Measurements from ENCODE around the gene EML1.

Gene EML1

DNA sequence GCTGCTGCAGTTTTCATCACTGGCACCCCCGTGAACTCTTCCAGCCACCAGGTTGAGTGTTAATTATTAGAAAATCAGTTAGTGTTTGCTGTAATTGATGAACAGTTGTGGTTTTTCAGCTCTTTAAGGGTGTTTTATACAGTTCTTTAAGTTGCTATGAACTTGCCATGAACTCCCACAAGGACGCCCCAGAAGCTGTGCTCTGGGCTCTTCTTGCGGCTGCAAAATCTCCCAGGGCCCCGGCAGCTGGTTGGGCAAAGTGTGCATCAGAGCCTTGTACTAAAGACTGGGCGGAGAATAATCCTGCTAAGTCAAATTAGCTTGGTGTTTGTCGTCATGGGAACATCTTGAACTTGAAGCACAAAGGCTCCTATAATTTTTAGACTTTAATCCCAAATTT lies 82.2 kb downstream of the EML1 start:
- DNase-seq, result no peak

DNA sequence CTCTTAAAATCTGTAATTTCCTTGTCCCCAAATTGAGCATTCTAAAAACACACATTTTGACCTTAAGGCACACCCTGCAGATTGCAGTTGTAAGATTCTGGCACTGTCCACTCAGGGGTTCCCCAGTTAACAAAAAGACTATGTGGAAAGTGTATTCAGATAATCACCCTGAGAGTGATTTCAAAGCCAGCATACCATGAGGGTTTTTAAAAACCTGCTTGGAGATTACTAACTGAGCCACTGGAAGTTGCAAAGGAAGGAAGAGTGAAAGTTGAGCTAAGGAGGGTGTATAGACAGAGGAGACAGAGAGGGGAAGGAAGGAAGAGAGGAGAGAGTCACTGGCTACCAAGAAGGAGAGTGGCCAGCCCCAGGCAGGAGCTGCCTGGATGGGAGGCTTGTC lies 82.6 kb downstream of the EML1 start:
- DNase-seq, result no peak

DNA sequence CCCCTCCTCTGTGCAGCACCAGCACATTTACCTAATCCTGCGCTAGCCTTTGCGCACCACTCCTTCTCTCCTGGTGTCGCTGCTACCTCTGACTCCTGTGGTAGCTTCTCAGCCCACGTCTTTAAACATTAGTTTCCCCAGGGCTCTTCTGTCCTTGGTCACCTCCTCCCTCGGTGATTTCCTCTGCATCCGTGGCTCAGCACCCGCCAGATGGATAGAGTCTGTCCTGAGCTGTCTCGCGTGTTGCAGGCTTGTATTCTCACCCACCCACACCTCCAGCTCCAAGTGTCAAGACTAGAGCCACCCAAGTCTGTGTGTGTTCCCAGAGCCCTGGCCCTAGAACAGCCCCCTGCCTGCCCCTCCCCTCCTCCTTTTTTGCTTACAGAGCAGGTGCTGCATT lies 83.2 kb downstream of the EML1 start:
- no peak for DNase-seq

DNA sequence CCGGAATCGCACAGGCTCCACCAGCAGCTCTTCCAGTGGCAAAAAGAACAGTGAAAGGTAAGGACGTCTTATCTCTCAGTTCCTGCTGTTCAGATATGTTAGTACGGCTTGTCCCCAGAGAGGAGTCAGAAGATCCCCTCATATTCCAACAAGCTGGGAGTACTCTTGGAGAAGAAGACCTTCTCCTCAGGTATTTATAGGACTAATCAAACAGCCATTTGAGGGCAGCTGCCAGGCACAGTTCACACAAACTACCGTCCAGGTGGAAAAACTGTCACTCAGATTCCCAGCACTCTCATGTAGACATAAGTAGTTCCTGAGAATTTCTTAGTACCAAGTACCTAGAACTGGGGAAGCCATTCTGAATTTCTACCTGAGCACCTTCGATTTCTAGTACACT lies 85.3 kb downstream of the EML1 start:
- DNase-seq, result no peak

DNA sequence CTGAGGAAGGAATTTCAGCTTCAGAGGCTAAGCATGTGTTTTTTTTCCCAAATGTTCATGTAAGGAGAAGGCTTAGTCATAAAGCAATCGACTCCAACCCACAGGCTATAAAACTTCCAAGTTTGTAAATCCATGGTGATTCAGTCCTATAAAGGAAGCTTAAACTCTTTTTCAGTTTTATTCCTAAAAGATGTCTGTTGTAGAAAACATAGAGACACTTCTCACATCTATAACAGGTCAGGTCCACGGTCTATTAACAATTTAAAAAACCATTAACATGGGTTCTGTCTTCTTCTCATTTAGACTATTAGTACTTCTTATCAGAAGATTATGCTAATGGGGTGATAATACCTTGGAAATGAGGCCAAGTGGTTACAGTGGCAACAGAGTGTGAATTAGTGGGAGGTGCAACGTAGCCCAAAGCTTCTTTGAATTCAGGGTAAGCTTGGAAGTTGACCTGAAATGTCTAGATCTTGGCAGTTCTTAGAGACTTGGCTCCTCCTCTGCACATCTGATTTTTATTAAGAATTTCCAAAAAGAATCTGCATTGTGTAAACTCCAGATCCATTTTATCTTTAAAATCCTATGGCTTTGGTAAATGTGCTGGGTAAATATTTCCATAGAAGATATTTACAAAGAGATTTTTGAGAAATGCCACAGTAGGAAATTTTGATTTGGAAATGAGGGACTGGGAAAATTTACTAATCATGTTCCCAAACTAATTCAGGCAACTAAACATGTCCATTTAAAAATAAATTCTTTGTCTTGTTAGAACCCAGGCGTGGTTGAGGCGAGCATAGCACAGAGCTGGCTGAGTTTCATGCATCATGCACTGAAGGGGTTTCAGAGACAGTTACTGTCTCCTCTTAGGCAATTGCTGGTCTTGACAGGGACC lies 86.4 kb downstream of the EML1 start:
- no peak for DNase-seq

DNA sequence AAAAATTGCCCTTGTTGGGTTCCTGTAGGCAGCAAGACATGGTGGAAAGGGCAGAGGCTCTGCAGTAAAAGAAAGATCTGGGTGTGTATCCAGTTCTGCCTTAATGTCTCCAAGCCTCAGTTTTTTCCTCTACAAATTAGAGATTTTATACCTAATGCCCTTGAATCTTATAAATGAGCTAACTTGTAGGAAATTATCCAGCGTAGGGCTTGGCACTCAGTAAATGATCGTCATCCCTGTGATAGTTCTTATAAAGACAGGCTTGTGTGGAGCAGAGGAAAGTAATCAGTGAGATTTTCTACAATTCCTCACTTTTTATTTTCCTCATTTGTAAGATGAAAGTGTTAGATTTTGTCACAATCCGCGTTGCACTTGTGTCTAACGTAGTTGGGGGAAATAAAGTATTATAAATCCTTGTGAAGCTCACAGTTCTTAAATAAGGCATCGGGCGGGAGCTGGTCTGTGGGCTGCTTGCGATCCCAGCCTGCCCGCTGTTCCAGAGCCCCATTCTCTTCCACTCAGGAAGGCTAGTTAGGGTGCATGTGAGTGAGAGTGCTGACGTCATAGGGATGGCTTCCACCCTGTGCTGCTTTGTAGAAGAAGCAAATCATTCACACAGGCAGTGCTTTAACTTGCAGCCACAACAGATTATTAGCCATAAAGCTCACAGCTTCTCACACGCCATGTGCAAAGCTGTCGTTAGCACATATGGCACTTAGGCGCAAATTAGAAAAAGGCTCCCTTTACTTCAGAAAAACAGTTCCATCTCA lies 87.6 kb downstream of the EML1 start:
- DNase-seq, result no peak

DNA sequence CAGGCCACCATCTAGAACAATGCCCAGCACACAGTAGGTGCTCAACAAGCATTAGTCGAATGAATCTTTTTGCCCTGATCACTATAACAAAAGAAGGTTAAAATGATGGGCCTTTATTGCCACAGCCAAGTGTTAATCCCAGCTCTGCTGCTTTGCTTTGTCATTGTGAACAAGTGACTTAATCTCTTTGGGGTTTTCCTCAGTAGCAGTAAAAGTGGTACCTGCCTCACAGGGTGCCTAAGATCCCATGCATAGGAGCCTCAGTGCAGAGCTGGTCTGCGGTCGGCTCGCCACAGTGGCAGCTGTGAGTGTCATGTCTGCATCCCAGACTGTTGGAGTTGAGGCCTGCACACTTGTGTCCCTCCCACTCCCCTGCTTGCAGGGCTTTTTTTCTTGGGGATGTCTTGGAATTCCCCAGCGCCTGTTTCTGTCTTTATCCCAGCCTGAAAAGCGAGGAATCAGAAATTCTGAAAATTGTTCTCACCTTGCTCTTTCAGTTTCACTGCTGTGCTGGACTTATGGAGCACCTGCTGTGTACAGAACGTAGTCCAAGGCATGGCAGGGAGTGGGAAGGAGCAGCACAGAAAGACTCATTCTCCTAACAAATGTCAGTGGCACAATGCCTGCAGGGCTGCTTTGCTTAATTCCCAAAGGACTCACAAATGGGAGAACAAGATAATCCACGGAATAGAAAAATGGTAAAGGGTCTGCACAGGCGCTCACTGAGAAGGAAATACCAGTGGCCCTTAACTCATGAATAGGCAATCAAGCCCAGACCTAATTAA lies 90.8 kb downstream of the EML1 start:
- DNase-seq, result no peak

DNA sequence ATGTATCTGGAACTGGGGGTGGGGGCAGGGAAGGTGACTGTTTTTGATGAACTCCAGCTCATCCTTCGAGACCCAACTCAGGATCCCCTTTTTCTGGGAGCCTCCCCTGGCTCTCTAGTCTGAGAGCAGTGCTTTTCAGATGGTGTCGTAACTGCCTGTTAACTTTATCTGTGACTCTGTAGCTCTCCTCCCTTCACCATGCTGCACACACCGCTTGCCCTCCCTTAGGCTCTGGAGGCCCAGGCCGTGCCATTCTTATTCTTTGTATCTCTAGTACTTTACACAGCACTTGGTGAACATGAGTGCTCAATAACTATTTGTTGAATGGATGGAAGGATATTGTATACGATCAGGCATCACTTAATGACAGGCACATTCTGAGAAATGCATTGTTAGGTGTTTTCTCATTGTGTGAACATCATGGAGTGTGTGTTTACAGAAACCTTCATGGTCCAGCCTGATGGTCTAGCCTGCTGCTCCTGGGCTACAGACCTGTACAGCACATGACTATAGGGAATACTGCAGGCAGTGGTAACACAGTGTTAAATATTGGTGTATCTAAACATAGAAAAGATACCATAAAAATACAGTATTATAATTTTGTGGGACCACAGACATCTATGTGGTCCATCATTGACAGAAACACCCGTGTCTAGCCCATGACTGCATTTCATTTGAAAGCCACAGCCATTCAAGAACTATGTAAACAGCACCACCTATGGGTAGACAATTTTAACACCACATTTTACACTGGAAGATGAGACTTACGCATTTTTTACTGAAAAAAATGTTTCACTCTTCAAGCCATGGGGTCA lies 91.8 kb downstream of the EML1 start:
- DNase-seq, result peak; percentile 65

DNA sequence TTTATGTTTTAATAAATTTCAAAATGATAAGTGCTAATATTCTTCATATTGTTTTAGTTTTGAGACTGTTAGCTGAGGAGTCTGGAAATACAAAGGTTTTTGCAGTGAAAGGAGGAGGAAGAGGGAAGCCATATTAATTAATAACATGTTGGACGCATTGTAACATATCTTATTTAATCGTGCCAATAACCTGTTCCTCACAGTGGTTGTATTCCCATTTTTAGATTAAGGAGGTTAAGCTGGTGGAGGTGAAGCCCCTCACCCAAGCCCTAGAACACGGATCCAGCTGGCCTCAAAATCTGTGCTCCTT lies 92.4 kb downstream of the EML1 start:
- DNase-seq, result no peak

DNA sequence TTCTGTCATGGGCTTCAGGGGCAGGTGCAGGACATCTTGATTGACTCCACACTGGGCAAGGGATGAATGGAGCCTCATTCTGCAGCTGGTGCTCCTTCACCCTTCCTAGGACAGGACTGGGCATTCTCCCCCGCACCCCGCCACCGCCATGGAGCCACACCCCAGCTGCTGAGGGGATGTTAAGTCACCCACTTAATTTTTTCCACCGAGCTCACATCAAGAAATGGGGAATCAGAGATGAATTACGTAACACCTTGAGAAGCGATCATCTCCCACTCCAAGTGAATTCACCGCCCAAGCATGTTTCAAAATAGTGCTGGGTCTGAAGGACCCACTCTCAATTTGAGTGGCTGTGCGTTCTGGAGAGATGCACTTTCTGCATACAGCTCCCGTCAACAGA lies 94.2 kb downstream of the EML1 start:
- DNase-seq, result no peak

DNA sequence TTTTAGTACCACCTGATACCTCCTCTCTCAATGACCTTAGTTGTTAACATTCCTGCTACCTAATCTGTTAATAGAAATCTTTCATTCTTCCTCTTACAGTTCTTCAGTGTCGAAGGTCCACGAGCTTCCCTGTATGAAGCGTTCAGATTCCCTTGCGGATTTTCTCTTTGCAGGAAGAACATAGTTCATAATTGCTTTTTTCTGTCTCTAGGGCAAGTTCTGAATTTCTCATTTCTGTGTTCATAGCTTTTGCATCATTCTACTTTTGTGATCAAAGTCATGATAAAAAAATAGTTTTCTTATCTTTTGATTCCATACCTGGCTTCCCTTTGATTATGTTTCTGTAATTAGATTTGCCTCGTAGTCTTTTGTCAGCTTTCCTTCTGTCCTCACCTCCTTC lies 94.9 kb downstream of the EML1 start:
- no peak for DNase-seq

DNA sequence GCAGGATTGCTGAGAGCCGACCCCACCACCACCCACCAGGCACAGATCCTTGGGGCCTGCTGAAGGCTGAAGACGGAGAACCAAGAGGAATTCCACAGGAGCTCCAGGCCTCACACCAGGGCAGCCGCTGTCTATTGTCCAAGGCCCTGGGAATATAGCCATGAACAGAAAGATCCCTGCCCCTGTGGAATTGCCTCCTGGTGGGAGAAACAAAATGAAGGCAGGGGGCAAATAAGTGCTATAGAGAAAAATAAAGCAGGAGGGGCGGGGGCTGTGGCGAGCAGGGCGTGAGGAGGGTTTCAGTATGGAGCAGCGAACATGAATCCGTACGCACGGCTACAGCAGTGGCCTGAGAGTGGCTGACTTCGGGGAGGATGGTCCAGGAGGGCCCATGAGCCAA lies 96.1 kb downstream of the EML1 start:
- DNase-seq, result no peak

DNA sequence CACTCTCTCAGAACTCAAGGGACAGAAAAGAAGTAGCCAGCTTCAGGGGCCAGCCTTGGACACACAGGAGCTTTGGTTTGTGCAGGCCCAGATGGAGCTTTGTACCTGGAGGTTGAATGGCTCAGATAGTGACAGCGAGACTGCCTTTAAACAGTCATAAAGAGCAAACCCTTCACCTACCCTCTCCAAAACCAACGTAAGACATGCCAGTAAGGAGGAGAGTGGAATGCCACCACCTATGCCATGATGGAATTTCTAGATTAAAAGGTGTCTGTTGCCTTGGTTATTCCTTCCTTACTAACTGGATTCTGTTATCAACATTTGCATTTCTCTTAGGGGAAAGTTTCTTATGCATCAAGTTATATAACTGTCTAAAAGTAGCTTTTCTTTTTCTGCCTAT lies 98.1 kb downstream of the EML1 start:
- DNase-seq, result no peak

DNA sequence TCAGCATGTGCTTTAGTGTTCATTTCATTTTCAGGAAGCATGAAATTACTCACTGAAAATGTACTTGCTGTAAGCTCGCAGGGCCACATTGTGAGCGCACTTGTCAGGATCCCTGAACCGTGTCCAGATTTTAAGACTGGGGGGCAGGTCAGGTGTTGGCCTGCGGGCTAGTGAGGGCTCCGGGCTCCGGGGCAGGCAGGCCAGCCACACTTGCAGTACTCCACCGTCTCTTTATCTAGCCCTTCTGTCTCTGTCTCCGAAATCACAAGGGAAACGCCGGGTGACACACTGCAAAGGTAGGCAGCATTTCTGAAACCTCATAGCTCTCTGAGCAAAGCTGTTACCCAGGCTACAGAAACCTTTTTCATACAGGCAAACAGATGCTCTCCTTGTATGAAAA lies 98.7 kb downstream of the EML1 start:
- no peak for DNase-seq

DNA sequence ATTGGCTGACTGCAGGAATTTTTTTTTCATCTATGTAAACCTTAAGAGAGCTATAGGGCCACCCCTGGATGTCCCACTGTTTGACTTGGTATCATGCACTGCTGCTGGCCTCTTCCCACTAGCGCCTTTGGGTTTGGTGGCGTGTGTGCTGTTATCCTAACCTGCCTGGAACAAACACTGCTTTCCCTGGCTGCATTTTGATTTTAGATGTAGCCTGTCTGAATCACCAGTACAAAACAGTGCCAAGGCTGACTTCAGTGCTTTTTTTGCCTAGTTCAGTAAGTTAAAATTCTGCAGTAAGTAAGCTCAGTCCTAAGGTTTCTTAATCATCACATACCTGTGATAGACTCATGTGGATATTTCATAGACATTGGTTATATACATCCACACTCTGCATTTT lies 99.2 kb downstream of the EML1 start:
- no peak for DNase-seq

DNA sequence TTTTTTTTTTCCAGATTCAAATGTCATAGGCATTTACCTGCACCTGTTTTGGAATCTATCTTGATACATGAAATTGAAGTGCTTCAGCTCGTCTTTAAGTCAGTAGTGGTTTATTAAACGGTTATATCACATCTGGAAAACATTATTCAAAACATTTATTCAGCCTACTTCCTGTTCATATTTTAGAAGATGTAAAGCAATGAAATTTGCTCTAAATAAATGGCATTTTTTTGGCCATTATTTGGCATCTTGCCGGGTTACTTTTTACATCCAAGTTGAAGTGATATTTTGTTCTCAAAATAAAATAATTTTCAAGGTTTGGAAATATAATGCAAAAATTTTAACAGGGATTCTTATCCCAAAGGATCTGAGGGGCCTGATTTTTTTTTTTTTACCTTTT lies 103.1 kb downstream of the EML1 start:
- DNase-seq, result no peak

DNA sequence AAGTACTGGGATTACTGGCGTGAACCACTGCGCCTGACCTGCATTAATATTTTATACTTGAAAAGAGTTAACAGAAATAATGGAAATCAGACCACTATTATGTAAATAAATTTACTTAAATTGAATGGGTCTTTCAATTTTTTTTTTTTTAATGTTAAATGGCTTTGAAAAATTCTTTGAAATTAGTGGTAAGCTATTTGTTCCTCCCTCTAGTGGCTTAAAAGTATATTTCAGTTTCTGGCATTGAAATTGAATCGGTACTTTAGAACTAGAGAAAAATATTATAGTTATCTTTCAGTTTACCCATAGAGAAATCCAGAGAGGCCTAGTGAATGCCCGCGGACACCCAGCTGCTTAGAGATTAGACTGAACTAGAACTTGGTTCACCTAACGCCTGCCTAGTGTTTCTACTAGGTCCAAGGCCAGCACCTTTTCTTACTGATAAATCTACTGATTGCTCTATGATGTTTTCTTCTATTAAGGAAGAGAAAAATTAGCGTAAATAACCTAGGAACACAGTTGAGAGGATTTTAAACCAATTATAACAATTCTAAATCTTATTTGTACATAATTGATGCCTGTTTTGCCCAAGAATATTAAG lies 106.5 kb downstream of the EML1 start:
- peak; percentile 14 for DNase-seq

DNA sequence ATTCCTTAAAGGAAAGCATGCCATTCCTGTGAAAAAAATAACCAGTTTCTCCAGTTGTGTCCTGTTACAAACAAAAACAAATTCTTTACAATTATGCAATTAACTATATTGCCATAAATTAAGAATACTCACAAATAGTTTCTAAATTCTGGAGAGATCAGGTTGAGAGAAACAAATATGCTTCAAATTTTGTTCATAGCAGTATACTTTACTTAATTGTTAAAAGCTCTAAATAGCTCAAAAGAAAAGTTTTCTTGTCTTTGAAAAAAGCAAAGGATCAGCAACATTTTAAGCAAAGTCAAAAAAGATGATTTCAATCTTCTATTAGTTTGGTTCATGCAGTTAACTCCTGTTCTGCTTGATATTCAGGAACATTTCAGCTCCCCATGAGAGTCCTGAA lies 109.7 kb downstream of the EML1 start:
- no peak for DNase-seq

DNA sequence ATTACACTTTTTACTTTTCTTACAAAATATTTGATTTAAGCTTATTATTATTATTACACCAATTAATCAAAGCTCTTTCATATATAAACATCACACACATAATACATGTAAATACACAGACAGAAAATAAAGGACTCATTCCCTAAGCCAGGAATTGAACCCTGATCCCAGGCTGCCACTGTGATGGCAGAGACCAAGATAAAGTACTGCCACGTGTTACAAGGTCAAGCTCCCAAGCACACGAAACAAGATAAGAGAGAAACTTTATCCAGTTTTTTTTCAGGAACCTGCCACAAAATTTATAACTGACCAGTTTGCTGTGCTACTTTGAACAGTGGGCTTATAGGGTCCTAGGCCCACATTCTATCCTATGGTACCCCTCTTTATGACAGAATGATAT lies 111.3 kb downstream of the EML1 start:
- no peak for DNase-seq

DNA sequence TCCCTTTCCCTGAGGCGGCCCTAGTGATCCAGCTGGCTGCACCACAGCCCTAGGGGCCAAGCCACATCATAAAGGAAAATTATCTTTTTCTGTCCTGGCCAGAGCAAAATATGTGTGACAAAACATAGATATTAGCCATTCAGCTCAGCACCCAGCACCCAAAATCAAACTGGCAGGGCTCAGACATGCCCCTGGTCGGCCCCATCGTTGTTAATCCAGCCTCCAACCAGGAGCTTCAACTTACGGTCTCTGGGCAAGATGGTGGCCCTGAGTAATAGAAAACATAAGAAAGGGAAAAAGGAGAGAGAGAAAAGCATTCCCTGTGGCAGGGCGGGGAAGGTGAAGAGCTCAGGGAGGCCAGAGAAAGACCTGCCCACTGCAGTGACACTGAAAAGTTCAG lies 111.9 kb downstream of the EML1 start:
- no peak for DNase-seq

DNA sequence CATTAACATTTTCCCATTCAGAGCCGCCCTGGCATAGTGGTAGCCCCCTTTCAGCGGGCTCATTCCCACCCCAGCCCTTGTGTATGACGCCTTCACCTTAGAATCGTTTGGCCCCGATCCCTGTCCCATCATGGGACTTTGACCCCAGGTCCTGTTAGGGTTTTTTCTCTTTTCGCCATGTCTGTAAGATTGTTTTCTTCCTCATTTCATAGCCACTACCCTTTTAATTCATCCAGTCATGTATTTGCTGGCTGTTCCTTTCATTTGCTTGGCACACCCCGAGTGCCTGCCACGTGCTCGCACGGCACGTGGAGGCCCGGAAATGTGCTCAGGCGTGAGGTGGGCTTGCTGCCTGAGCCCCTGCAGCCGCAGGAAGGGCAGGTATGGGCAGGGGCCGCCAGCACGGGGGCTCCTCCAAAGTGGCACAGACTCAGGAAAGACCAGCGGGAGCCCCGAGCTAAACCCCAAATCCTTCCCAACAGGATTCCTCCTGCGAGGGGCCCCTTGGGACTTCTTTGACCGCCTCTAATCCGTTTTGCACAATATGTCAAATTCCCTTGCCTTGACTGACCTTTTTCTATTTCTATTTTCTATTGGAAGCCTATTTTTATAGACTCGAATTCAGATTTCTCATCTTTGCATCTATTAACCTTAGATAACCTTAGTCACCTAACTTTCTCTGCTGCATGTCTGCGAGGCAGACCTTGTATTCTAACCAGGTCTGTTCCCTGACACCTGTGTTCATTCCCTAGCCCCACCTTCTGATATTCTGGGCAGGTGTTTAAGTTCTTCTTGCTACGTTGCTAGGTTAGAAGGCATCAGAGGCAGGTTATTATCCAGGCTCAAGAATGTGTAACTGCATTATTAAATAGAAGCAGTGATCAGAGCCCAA lies 114.8 kb downstream of the EML1 start:
- DNase-seq, result no peak

All from CD4-positive, alpha-beta T cell treated with Interleukin-12 subunit alpha and Interleukin-12 subunit beta, for 1 hour (primary cell).